Heart left ventricle (tissue), 16 donors: Measurements from ENCODE around the gene PLSCR5. TPM values are rescaled to one million over a fixed set of nuclear protein-coding genes. Genes with fewer than 3 reads are reported as not detected.

Experiments
- ATAC-seq, 4 donors: fragments of 200-7000 bp; cut with Tn5 transposase; one replicate each; pipeline ENCODE4 v1.9.1; 2020 to 2022; ENCODE audit warnings: moderate library complexity in 4 of 4, mild to moderate bottlenecking in 3 of 4, moderate number of reproducible peaks in 1 of 4
- DNase-seq, 5 donors: peaks; one replicate each; pipeline ENCODE4 v3.0.0-alpha.2; 2020
- H3K27ac ChIP-seq, 12 donors: fragments of 200-600 bp; sonication (generic) in 4 of 12; one replicate each; pipeline versions ENCODE4 v1.5.0 to v1.8.0; 2016 to 2022; ENCODE audit warnings: mild to moderate bottlenecking in 2 of 12
- H3K27me3 ChIP-seq, 9 donors: fragments of 200-600 bp; sonication (generic) in 2 of 9; one replicate each; pipeline versions ENCODE4 v1.5.1 to v1.8.0; 2016 to 2022; ENCODE audit warnings: mild to moderate bottlenecking in 3 of 9
- H3K36me3 ChIP-seq, 9 donors: fragments of 200-600 bp; sonication (generic) in 2 of 9; one replicate each; pipeline versions ENCODE4 v1.5.0 to v1.8.0; 2018 to 2022; ENCODE audit warnings: mild to moderate bottlenecking in 2 of 9
- H3K4me1 ChIP-seq, 12 donors: fragments of 200-600 bp; sonication (generic) in 4 of 12; one replicate each; pipeline versions ENCODE4 v1.5.0 to v1.8.0; 2016 to 2022; ENCODE audit warnings: mild to moderate bottlenecking in 3 of 12
- H3K4me3 ChIP-seq, 12 donors: fragments of 200-600 bp; sonication (generic) in 4 of 12; one replicate each; pipeline versions ENCODE4 v1.5.0 to v1.8.0; 2017 to 2022; ENCODE audit warnings: mild to moderate bottlenecking in 9 of 12, moderate library complexity in 4 of 12
- H3K9me3 ChIP-seq, 12 donors: fragments of 200-600 bp; sonication (generic) in 4 of 12; one replicate each; pipeline versions ENCODE4 v1.5.0 to v1.8.0; 2016 to 2022; ENCODE audit warnings: mild to moderate bottlenecking in 1 of 12
- POLR2A ChIP-seq, 2 donors: fragments of 450-650 bp; IDR thresholded peaks; one replicate each; pipeline ENCODE4 v1.6.1; 2017; ENCODE audit warnings: antibody characterized with exemption in 2 of 2, mild to moderate bottlenecking in 2 of 2, moderate library complexity in 2 of 2
- WGBS, 4 donors: extraction: QIAGEN DNeasy Blood & Tissue Kit in 2 of 4; methylation state at CpG; one replicate each; pipeline versions ENCODE4 v1.1.5 to v1.1.7; 2013 to 2018; 5-methylcytosine and 5-hydroxymethylcytosine counted together
- intact Hi-C, 10 donors: fragments of 100-400 bp; cut with DNase I; formaldehyde crosslinking; loops; one replicate each; pipeline versions ENCODE4 v1.11.1 to v1.14.2; 2022
- polyA plus RNA-seq, 2 donors: library from polyadenylated mRNA; stranded (reverse); fragments of 200-250 nt; gene quantifications; one replicate each; pipeline ENCODE4 v1.2.3, GENCODE V29; 2013
- total RNA-seq, 9 donors: library from RNA; depleted of rRNA in 2 of 9; stranded (reverse); fragments of >200 nt in 2 of 9; fragmentation: NEBNext Ultra II Directional in 3 of 9; extraction: Animal tissue kit (Norgen Biotek cat#: 25700) in 3 of 9; gene quantifications; one replicate each; pipeline versions ENCODE4 v1.1.0 to v1.2.4, GENCODE V29; 2016 to 2023
- TF ChIP-seq, protein P1 (sequence below), 12 donors: fragments of 200-600 bp; sonication (generic) in 4 of 12; IDR thresholded peaks; one replicate each; pipeline versions ENCODE4 v1.5.0 to v1.8.0; 2018 to 2022; ENCODE audit warnings: antibody characterized with exemption in 12 of 12, mild to moderate bottlenecking in 5 of 12
- donor health status: ischemic (EF 13 %, LVEDD 7.1; RV severe dilation, severe dysfunction).
- donor health status: healthy with polysubstance abuse.
- donor health status: DM: no; HTN: yes; CAD: no.
- donor health status: DM: no; HTN: no; CAD: no.
- donor health status: ischemic (EF 25% LVEDD 6.9; RV normal size, moderate dysfunction).
- donor health status: ischemic (EF 25% LVEDD 5.7; RV mildly dilated, moderate dysfunction).
- donor health status: healthy.
- donor health status: DM: yes; HTN: yes; CAD: no.
- donor health status: ischemic (EF 35%, LVEDD 5.7; RV mildly dilated, moderate dysfunction).
- donor health status: nonischemic (EF 11% LVEDD 7.7; RV severe dilation, severe dysfunction).
- donor health status: DM: yes; HTN: yes; CAD: no.
- donor health status: PGD.
- donor health status: ischemic (EF 29% LVEDD 5.4; RV normal size, mild dysfunction).
- donor health status: nonischemic (EF 23%, LVEDD 6.1; RV moderate dilation, normal function).

PLSCR5 gene
- total and polyA plus RNA-seq, 11 donors: not detected

DNA sequence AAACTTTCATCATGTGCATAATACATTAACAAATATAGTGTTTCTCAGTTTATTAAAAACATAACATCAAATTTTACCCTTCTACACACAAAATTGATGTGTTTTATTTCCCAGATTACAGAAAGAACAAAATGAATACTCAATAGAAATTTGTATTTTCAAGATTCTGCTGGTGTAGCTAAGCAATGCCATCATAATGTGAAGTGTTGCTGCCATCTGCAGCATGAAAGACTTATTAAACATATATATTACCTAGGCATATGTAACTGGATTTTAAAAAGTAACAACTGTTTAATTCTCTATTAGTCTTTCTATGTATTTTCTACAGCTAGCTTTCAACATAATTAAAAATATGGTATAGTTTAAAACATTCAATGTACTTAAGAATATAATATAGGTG is 27.5 kb downstream of the PLSCR5 start:
- TF ChIP-seq POLR2A (IDR thresholded peaks at IDR 0.05): no peak
- TF ChIP-seq, protein P1, sequence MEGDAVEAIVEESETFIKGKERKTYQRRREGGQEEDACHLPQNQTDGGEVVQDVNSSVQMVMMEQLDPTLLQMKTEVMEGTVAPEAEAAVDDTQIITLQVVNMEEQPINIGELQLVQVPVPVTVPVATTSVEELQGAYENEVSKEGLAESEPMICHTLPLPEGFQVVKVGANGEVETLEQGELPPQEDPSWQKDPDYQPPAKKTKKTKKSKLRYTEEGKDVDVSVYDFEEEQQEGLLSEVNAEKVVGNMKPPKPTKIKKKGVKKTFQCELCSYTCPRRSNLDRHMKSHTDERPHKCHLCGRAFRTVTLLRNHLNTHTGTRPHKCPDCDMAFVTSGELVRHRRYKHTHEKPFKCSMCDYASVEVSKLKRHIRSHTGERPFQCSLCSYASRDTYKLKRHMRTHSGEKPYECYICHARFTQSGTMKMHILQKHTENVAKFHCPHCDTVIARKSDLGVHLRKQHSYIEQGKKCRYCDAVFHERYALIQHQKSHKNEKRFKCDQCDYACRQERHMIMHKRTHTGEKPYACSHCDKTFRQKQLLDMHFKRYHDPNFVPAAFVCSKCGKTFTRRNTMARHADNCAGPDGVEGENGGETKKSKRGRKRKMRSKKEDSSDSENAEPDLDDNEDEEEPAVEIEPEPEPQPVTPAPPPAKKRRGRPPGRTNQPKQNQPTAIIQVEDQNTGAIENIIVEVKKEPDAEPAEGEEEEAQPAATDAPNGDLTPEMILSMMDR (IDR thresholded peaks at IDR 0.05): peak in 11 of 12 donors; percentile 23 to 61 (median 56)
- H3K4me1 ChIP-seq: no peaks in the 10 kb centered on the region
- ATAC-seq: peak in 1 of 4 donors; percentile 55
- no peak for DNase-seq
- no peaks in the 10 kb centered on the region for H3K36me3 ChIP-seq
- intact Hi-C loops: loop anchor here (1.0 to 10.0 kb wide), 11 partner anchors 240 to 513 kb away; no protein-coding TSS in a partner anchor
- H3K4me3 ChIP-seq: no peak overlapping the region
- H3K9me3 ChIP-seq: peaks cover 0 to 8% (median 1%) of the 10 kb centered on the region in 12 donors
- H3K27me3 ChIP-seq: no peaks in the 10 kb centered on the region
- H3K27ac ChIP-seq: no peak overlapping the region

DNA sequence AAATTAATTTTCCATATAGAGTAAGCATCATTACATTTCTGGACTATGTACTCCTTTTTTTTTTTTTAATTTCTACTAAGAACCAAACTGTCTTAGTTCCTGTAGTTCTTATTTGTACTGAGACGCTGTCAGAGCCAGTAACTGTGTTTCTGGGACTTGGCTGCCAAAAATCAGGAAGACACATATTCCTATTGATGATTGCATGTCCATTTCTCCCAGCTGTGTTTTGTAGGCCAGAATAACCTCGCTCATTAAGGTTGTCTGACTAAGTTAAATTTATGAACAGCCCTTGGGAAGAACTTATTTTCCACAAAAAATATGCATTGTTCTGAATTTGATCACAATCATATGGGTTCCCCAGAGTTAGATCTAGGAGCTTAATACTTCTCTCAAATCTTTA is 29.5 kb downstream of the PLSCR5 start:
- intact Hi-C loops: loop anchor here (2.0 to 10.0 kb wide), 9 partner anchors 238 to 511 kb away; no protein-coding TSS in a partner anchor
- no peak overlapping the region for H3K4me3 ChIP-seq
- WGBS, 4 donors: 69 to 89% (median 78%) methylated on average over 2 of the region's 2 CpGs
- no peaks in the 10 kb centered on the region for H3K36me3 ChIP-seq
- ATAC-seq: no peak
- no peak for DNase-seq
- H3K4me1 ChIP-seq: no peaks in the 10 kb centered on the region
- no peak overlapping the region for H3K27ac ChIP-seq
- no peaks in the 10 kb centered on the region for H3K9me3 ChIP-seq
- TF ChIP-seq, protein P1 (IDR thresholded peaks at IDR 0.05): no peak
- no peak for TF ChIP-seq POLR2A (IDR thresholded peaks at IDR 0.05)
- H3K27me3 ChIP-seq: peaks cover 0 to 2% (median 0%) of the 10 kb centered on the region in 9 donors

DNA sequence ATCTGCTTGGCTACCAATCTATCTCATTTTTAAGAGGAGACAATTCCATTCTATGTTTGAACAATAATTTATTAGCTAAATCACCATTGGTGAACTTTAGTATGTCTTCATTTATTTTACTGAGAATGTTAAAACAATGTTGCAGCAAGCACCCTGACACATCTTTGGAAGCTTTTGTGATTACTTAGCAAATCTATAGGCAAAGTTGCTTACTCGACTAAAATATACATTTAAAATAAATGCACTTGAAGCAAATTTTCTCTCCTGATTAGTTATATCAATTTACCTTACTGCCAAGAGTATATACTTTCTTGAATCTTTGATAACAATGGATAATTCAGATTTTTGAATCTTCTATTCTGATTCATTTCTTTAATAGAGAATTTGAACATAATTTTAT is 31.0 kb downstream of the PLSCR5 start:
- WGBS, 4 donors: 87 to 96% (median 90%) methylated on average over 1 of the region's 1 CpG
- Histone ChIP-seq H3K27ac (no peak overlapping the region), H3K4me3 (no peak overlapping the region), H3K36me3 (no peaks in the 10 kb centered on the region), H3K4me1 (no peaks in the 10 kb centered on the region), H3K9me3 (no peaks in the 10 kb centered on the region), H3K27me3 (peaks cover 0 to 2% (median 0%) of the 10 kb centered on the region in 9 donors)
- DNase-seq (no peak), ATAC-seq (no peak)
- intact Hi-C loops: loop anchor here in 6 of 10 donors (10.0 kb wide), 4 partner anchors 239 to 509 kb away; no protein-coding TSS in a partner anchor
- TF ChIP-seq, protein P1 (IDR thresholded peaks at IDR 0.05): no peak
- TF ChIP-seq POLR2A (IDR thresholded peaks at IDR 0.05): no peak

DNA sequence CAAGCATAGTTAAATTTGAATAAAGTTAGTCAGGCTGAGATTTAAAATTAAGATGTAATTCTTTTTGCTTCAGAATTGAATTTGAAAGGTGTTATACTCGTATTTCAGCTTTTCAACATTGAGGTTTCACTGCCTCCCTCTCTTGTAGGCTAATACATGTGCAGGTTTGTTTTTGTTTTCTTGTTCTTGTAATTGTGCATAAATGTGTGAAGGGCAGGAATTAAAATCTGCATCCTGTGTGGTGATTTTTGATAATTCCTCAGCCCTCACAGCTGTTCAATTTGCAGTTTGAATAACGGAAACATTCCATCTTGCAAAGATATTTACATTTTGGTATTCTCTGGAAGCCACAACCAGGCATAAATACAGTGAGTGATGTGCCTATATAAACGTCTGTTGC is 35.8 kb downstream of the PLSCR5 start:
- Histone ChIP-seq H3K36me3 (no peaks in the 10 kb centered on the region), H3K9me3 (no peaks in the 10 kb centered on the region), H3K4me1 (no peaks in the 10 kb centered on the region), H3K27me3 (peaks cover 0 to 2% (median 0%) of the 10 kb centered on the region in 9 donors), H3K27ac (no peak overlapping the region), H3K4me3 (no peak overlapping the region)
- intact Hi-C loops: no loop called here
- 54 to 84% (median 75%) methylated on average over 3 of the region's 3 CpGs for WGBS, 4 donors
- ATAC-seq: no peak
- no peak for TF ChIP-seq POLR2A (IDR thresholded peaks at IDR 0.05)
- TF ChIP-seq, protein P1 (IDR thresholded peaks at IDR 0.05): no peak
- DNase-seq: no peak
